OCI-LY3 (cell line): ENCODE measurements around the gene OR7A17.

Source experiments
- EZH2phosphoT487 ChIP-seq: fragments of 200-600 bp; shearing (Covaris generic); IDR thresholded peaks from 2 replicates; pipeline ENCODE4 v1.6.1; 2018; ENCODE audit warnings: antibody characterized with exemption, mixed run types, low read depth
- TF ChIP-seq, protein P1 (sequence below): fragments of 200-600, 300-600 bp; sonication (generic); IDR thresholded peaks from 2 replicates; pipeline ENCODE4 v1.5.1; 2014; ENCODE audit warnings: antibody characterized with exemption, low read length, low read depth

- TF ChIP-seq, protein P1, sequence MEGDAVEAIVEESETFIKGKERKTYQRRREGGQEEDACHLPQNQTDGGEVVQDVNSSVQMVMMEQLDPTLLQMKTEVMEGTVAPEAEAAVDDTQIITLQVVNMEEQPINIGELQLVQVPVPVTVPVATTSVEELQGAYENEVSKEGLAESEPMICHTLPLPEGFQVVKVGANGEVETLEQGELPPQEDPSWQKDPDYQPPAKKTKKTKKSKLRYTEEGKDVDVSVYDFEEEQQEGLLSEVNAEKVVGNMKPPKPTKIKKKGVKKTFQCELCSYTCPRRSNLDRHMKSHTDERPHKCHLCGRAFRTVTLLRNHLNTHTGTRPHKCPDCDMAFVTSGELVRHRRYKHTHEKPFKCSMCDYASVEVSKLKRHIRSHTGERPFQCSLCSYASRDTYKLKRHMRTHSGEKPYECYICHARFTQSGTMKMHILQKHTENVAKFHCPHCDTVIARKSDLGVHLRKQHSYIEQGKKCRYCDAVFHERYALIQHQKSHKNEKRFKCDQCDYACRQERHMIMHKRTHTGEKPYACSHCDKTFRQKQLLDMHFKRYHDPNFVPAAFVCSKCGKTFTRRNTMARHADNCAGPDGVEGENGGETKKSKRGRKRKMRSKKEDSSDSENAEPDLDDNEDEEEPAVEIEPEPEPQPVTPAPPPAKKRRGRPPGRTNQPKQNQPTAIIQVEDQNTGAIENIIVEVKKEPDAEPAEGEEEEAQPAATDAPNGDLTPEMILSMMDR = no peak
- TF ChIP-seq EZH2phosphoT487 = no peak
Measured at GRCh38 chr19:14835011-14835410, 50.9 kb downstream of the OR7A17 start, which contains the start of the genes OR7A5 and OR7C1.
